Cardiac fibroblast (primary cell): ENCODE data around the gene GFRA4.

ENCODE experiments used
- DNase-seq, 2 donors: peaks; one replicate each; pipeline versions ENCODE4 v3.0.0 to v3.0.0-alpha.2; 2010; ENCODE audit warnings: low read depth in 2 of 2
- H3K4me3 ChIP-seq, 2 donors: replicated peaks in 1 of 2; 1 replicate in 1 of 2; 2 replicates in 1 of 2; pipeline ENCODE4 v1.5.1; 2011; ENCODE audit warnings: low read depth in 2 of 2, low read length in 2 of 2, mild to moderate bottlenecking in 2 of 2, moderate library complexity in 1 of 2
- CTCF ChIP-seq: IDR thresholded peaks from one replicate; pipeline ENCODE4 v1.5.1; 2011; ENCODE audit warnings: low read depth, mild to moderate bottlenecking, low read length, inconsistent platforms

The GFRA4 gene

DNA sequence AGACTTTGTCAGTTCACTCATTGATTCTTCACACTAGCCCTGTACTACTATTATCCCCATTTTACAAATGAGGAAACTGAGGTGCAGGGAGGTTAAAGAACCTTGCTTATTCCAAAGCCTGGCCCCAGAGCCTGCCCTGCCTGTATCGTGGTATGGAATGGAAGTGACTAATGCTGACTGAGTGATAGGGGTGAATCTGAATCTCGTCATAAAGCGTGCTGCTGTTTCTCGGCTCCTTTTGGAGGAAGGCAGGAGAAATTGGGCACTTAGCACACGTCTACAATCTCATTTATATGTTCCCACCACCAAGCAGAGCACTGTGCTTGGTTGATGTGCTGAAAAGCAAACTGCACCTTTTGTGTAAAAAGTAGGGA, 17.1 kb downstream of the GFRA4 start:
- TF ChIP-seq CTCF, result no peak
- peak in 1 of 2 donors; percentile 20 for DNase-seq
- no peak overlapping the region for H3K4me3 ChIP-seq

DNA sequence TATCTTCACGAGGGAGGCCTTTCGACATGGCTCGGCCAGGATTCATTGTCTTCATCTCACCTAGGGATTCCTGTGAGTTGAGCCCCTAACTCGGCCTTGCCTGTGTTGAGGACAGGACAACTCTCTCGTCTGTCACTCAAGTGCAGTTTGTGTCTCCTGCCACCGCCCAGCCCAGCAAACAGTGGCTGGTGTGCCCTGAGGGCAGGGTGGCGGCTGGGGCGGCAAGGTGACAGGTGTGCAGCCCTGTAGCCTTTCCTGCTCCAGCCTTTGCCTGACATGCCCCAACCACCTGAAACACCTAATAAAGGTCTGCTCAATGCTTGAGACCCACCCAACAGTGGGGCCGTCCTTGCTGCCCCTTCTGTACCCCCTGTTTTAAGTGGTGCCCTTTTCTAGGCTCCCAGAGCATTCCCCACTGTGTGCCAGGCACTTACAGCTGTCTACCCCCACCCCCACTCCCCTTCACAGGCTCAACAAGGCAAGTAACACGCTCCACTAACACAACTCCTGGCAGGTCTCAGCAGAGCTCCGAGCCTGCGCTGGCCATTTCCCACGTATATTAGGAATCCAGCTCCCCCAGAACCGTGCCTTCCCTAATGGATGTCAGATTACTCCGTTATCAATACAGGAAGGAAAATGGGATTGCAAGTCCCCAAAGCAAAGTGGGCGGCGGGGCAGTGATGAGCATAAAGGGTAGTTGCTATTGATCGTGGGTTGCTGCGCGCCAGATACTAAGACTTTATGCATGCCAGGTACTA, 17.7 kb downstream of the GFRA4 start:
- DNase-seq, result no peak
- no peak for TF ChIP-seq CTCF
- H3K4me3 ChIP-seq, result no peak overlapping the region

DNA sequence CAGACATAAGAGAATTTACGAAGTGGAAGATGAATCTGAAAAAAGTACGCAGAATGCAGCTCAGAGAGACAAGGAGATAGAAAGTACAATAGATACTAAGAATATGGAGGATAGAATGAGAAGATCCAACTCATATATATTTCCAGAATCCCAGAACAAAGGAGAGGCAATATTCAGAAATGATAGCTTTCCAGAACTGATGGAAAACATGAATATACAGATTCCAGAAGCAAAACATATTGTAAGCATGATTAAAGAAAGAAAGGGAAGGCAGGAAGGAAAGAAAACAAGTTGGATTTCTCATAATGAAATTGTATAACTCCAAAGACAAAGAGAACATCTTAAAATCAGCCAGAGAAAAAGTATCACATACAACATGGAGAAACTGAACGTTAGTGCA, 22.9 kb downstream of the GFRA4 start:
- no peak for DNase-seq
- no peak overlapping the region for H3K4me3 ChIP-seq
- TF ChIP-seq CTCF, result no peak

- no peak overlapping the region for H3K4me3 ChIP-seq
- peak in 1 of 2 donors; percentile 42 for DNase-seq
- no peak for TF ChIP-seq CTCF
These were observed 27.9 kb downstream of the GFRA4 start for GRCh38 chr20:3635346-3635745.

DNA sequence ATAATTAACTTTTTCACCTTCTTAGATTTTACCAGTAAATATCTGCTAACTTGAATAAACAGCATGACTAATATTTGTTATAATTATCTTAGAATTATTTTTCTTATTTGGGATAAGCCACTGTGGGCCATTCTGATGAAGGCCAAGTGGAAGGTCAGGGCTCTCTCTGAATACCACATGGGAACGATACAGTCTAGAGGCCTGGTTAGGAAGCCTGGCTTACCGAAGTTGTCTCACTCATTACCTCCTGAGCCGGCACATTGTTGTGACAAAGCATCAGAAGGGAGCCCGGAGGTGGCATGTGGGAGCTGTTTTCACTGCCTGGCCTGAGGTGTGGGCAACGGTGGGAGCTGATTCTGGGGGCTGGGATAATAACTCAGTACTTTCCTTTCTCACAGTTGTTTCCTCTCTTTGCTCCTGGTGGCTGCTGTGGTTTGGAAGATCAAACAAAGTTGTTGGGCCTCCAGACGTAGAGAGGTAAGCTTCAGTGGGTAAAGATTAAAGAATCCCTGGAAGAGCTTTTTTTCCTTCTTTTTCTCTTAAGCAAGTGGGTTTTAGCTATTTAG, 29.2 kb downstream of the GFRA4 start:
- H3K4me3 ChIP-seq, result no peak overlapping the region
- no peak for TF ChIP-seq CTCF
- no peak for DNase-seq

DNA sequence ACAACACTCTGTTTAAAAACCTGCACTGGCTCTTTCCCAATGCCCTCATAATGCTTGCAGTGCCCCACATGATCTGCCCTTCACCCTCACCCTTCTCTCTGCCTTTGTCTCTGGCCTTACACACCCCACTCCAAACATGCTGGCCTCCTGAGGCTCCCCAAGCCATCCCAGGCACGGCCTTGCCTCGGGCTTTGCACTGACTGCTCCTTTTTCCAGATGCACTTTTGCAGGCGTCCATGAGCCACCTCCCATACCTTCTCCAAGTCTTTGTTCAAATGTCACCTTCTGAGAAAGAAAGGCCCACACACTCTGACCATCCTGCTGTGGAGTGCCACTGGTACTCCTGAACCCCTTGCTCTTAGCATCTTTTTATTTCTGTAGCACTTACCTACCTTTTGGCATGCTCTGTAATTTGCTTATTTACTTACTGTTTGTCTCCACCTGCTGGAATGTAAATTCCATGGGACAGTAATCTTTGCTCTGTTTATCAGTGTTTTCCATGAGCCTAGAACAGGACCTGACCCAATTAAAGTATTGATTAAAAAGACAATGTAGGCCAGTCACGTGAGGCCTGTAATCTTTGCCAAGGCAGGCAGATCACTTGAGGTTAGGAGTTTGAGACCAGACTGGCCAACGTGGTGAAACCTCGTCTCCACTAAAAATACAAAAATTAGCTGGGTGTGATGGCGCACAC, 30.7 kb downstream of the GFRA4 start:
- DNase-seq, result no peak
- no peak overlapping the region for H3K4me3 ChIP-seq
- TF ChIP-seq CTCF, result peak; percentile 2
